Stimulated activated naive CD8-positive, alpha-beta T cell treated with anti-CD3 and anti-CD28 coated beads, Interleukin-15, Interleukin-2, amounts not matched to agents 100 U/mL and 50 U/mL, for 24 hours (primary cell): ENCODE measurements around the gene KLHL14.

Experiments used
- ATAC-seq: fragments of 150-1000 bp; cut with Tn5 transposase; one replicate; pipeline ENCODE4 v1.10.0; 2021
- DNase-seq: peaks from one replicate; pipeline ENCODE4 v3.0.0; 2021

Gene KLHL14

DNA sequence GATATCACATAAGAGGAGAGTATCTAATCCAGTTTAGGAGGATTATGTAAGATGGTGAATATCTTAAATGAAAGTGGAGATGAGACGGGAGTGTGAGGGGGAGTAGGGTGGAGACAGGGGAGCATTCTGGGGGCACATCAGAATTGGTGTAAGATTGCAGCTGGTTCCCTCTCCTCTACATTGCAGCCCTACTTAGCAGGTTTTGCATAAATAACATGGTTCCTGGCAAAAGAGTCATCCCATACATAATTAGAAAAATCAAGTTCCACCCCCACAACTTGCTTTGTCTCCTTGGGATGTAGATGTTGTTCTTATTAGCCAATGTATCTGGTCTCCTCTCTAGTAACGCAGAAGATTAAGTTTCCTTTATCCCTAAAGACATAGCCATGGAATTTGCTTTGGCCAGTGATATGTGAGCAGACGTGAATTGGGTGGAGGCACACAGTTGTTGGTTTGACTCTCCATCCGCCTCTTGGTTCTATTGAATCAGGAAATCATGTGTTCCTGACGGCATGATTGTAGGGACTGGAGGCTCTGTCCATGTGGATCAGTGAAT, 137.9 kb downstream of the KLHL14 start:
- DNase-seq (no peak), ATAC-seq (no peak)

DNA sequence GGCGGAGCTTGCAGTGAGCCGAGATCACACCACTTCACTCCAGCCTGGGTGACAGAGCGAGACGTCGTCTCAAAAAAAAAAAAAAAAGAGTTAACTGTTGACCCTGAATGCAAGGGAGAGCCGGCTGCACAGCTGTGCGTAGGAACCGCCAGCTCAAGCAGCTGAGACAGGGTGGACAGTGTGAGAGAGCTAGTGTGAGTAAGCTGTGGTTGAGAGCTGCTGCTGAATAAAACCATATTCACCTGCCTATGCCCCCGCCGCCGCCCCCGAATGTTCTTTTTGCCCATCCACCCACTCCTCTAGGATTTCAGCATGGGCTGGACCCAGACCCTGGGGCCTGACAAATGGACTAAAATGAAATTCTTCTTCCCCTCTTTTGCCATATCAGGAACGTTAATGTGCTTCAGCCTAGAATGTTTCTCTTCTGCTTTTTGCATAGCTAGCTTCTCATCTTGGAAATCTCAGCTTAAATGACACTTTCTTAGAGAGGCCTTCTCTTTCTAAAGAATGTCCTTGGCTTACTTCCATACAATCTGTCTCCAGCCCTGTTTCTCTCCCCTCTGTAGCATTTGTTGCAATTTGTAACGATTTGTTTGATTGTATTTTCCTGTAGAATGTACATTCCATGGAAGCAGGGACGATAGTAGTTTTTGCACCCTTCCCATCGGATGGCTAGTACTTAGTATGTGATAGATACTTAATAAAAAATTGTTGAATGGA, 142.7 kb downstream of the KLHL14 start:
- ATAC-seq = no peak
- DNase-seq = no peak

DNA sequence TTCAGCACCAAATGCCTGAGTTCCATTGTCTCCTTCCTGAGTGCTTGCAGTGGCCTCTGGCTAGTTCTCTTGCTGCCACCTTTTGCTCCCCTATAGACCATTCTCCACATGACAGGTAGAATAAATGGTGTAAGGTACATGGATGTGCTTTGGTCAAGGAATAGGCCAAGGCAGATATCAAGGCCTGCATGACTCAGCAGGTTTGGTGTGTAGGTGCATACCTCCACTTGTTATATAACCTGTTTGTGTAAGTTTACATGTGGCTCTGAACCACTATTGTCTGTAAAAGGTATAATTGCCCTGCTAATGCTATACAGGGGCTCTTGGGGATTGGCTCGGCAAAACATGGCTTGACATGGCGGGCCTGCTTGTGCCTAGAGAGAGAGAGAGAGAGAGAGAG, 143.5 kb downstream of the KLHL14 start:
- ATAC-seq (no peak), DNase-seq (no peak)

- DNase-seq (no peak), ATAC-seq (no peak)
Measured at GRCh38 chr18:32624182-32624723, 148.6 kb downstream of the KLHL14 start.

GRCh38 chr18:32623563-32623962, 149.3 kb downstream of the KLHL14 start:
- no peak for ATAC-seq
- no peak for DNase-seq
